Suprapubic skin (tissue), 4 donors: ENCODE measurements around the gene TMEM101. TPM values are rescaled to one million over a fixed set of nuclear protein-coding genes. Genes with fewer than 3 reads are reported as not detected.

Experiments
- DNase-seq, 2 donors: peaks; one replicate each; pipeline ENCODE4 v3.0.0-alpha.2; 2019; ENCODE audit warnings: low spot score in 2 of 2
- H3K27ac ChIP-seq: fragments of 200-600 bp; sonication (generic); one replicate; pipeline ENCODE4 v1.5.1; 2019
- H3K27me3 ChIP-seq: fragments of 200-600 bp; sonication (generic); one replicate; pipeline ENCODE4 v1.5.1; 2019
- H3K36me3 ChIP-seq: fragments of 200-600 bp; sonication (generic); one replicate; pipeline ENCODE4 v1.5.1; 2019
- H3K4me1 ChIP-seq: fragments of 200-600 bp; sonication (generic); one replicate; pipeline ENCODE4 v1.5.1; 2019
- H3K4me3 ChIP-seq: fragments of 200-600 bp; sonication (generic); one replicate; pipeline ENCODE4 v1.5.1; 2019; ENCODE audit warnings: mild to moderate bottlenecking
- H3K9me3 ChIP-seq: fragments of 200-600 bp; sonication (generic); one replicate; pipeline ENCODE4 v1.5.1; 2019
- EP300 ChIP-seq: sonication (generic); formaldehyde crosslinking; IDR thresholded peaks from one replicate; pipeline ENCODE4 v1.6.1; 2017; ENCODE audit warnings: antibody characterized with exemption
- POLR2A ChIP-seq, 2 donors: fragments of 450-650 bp; IDR thresholded peaks; one replicate each; pipeline ENCODE4 v1.6.1; 2017; ENCODE audit warnings: antibody characterized with exemption in 2 of 2, mild to moderate bottlenecking in 2 of 2, moderate library complexity in 2 of 2
- POLR2AphosphoS5 ChIP-seq, 3 donors: sonication (generic); formaldehyde crosslinking; IDR thresholded peaks; one replicate each; pipeline ENCODE4 v1.6.1; 2017; ENCODE audit warnings: antibody characterized with exemption in 3 of 3
- WGBS: methylation state at CpG from one replicate; pipeline ENCODE4 v1.1.5; 2018; 5-methylcytosine and 5-hydroxymethylcytosine counted together
- total RNA-seq, 4 donors: library from RNA; depleted of rRNA; stranded (reverse); fragments of >200 nt; gene quantifications; one replicate each; pipeline ENCODE4 v1.1.0, GENCODE V29; 2016
- TF ChIP-seq, protein P1 (sequence below), 2 donors: fragments of 200-600 bp in 1 of 2; fragments of 450-650 bp in 1 of 2; sonication (generic) in 1 of 2; IDR thresholded peaks; one replicate each; pipeline ENCODE4 v1.5.1; 2016 to 2019; ENCODE audit warnings: antibody characterized with exemption in 2 of 2, mild to moderate bottlenecking in 1 of 2, moderate library complexity in 1 of 2

TMEM101 gene
- total RNA-seq, 4 donors from 2014 or later, result 20.7 to 48.5 (median 43.6) TPM

DNA sequence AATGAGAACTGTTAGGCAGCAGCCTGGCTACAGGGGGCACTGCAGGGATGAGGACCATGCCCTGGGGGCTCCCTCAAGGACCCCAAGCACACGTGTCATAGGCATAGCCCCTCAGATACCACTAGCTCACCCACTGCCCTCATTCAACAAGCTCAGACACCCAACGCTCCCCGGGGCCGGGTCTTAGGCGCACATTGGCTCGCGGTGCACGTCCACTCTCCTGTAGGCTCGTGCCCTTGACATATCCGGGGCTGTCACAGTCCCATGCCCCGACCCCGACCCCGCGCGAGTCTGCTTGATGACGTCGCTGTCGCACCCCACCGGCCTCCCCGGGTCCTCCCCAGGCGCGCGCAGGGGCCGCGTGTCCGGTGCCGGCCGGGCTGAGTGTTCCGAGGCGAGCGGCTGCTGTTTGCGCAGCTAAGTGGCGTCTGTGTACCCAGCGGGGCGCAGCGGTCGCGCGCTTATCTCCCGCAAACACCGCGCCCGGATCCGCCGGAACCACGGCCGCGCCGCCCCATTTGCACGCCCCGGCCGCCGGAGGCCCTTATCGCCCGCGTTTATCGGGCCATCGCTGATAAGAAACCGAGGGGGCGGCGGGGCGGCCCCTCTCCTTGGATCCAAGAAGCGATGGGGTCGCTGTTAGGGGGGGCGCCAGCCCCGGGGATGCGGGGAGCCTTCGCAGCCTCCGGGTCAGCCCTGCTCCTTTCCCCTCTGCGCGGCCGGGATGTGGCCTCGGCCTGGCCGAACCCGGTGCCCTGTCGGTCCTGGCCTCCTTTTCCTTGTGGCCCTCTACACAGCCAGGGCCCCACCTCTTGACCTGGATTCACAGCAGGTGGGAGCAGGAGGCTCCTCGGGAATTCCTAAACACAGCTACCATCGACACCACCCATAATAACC is 31.0 kb downstream of the TMEM101 start:
- WGBS, result 7% methylated on average over 24 of the region's 78 CpGs
- Histone ChIP-seq H3K27ac (no peak overlapping the region), H3K4me3 (peak overlapping the region; percentile 45), H3K9me3 (no peaks in the 10 kb centered on the region), H3K36me3 (no peaks in the 10 kb centered on the region), H3K4me1 (peaks cover 10% of the 10 kb centered on the region), H3K27me3 (peaks cover 53% of the 10 kb centered on the region)
- no peak for TF ChIP-seq POLR2AphosphoS5 (IDR thresholded peaks at IDR 0.05)
- TF ChIP-seq, protein P1, sequence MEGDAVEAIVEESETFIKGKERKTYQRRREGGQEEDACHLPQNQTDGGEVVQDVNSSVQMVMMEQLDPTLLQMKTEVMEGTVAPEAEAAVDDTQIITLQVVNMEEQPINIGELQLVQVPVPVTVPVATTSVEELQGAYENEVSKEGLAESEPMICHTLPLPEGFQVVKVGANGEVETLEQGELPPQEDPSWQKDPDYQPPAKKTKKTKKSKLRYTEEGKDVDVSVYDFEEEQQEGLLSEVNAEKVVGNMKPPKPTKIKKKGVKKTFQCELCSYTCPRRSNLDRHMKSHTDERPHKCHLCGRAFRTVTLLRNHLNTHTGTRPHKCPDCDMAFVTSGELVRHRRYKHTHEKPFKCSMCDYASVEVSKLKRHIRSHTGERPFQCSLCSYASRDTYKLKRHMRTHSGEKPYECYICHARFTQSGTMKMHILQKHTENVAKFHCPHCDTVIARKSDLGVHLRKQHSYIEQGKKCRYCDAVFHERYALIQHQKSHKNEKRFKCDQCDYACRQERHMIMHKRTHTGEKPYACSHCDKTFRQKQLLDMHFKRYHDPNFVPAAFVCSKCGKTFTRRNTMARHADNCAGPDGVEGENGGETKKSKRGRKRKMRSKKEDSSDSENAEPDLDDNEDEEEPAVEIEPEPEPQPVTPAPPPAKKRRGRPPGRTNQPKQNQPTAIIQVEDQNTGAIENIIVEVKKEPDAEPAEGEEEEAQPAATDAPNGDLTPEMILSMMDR (IDR thresholded peaks at IDR 0.05), result no peak
- TF ChIP-seq EP300, result no peak
- no peak for TF ChIP-seq POLR2A (IDR thresholded peaks at IDR 0.05)
- DNase-seq, result no peak

DNA sequence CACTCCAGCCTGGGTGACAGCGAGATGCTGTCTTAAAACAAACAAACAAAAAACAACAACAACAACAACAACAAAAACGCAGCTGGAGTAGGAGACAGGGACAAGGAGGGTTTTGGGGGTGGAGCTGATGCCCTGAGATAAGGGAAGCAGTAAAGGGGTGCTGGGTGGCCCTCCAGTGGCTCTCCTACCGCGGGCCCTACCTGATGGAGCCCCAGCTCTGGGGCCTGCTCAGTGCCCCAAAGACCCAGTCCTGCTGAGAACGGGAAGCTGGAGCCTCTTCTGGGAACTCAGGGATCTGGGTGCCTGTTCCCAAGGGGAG is 31.6 kb downstream of the TMEM101 start:
- no peak for DNase-seq
- Histone ChIP-seq H3K4me1 (peaks cover 10% of the 10 kb centered on the region), H3K27me3 (peaks cover 53% of the 10 kb centered on the region), H3K27ac (no peak overlapping the region), H3K36me3 (no peaks in the 10 kb centered on the region), H3K4me3 (no peak overlapping the region), H3K9me3 (no peaks in the 10 kb centered on the region)
- 27% methylated on average over 5 of the region's 5 CpGs for WGBS
- TF ChIP-seq POLR2AphosphoS5 (IDR thresholded peaks at IDR 0.05) (no peak), EP300 (no peak), POLR2A (IDR thresholded peaks at IDR 0.05) (no peak)
- TF ChIP-seq, protein P1 (IDR thresholded peaks at IDR 0.05), result no peak

- H3K27me3 ChIP-seq, result peaks cover 50% of the 10 kb centered on the region
- no peak for DNase-seq
Measured at GRCh38 chr17:43982171-43982570, 32.6 kb downstream of the TMEM101 start.

GRCh38 chr17:43979671-43980070 is 35.1 kb downstream of the TMEM101 start:
- peaks cover 44% of the 10 kb centered on the region for H3K27me3 ChIP-seq

More at GRCh38 chr17:43982171-43982570, 32.6 kb downstream of the TMEM101 start:
- H3K36me3 ChIP-seq, result no peaks in the 10 kb centered on the region
- 83% methylated on average over 2 of the region's 2 CpGs for WGBS
- H3K27ac ChIP-seq, result no peak overlapping the region
- H3K9me3 ChIP-seq, result no peaks in the 10 kb centered on the region
- H3K4me1 ChIP-seq, result peaks cover 10% of the 10 kb centered on the region
- no peak overlapping the region for H3K4me3 ChIP-seq
- TF ChIP-seq POLR2A (IDR thresholded peaks at IDR 0.05), result no peak
- no peak for TF ChIP-seq EP300
- TF ChIP-seq, protein P1 (IDR thresholded peaks at IDR 0.05), result no peak

DNA sequence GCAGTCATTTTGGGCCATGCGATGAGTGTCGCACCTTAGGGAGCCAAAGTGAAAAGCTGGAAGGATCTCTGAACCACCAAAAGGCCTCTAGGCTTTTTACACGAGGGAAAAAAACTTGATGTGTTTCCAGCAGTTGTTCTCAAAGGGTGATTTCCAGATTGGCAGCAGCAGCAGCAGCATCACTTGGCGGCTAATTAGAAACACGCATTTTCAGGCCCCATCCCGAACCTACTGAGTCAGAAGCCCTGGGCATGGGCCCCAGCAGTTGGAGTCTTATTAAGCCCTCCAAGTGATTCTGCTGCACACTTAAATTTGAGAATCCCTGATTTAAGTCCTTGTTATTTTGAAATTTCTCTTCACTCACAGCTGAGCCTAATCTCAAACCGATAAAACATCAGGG is 35.8 kb downstream of the TMEM101 start:
- TF ChIP-seq EP300, result no peak
- TF ChIP-seq, protein P1 (IDR thresholded peaks at IDR 0.05), result no peak
- no peak for TF ChIP-seq POLR2AphosphoS5 (IDR thresholded peaks at IDR 0.05)
- TF ChIP-seq POLR2A (IDR thresholded peaks at IDR 0.05), result no peak
- no peak for DNase-seq
- Histone ChIP-seq H3K9me3 (no peaks in the 10 kb centered on the region), H3K36me3 (no peaks in the 10 kb centered on the region), H3K4me1 (peaks cover 8% of the 10 kb centered on the region), H3K27me3 (peaks cover 42% of the 10 kb centered on the region), H3K27ac (no peak overlapping the region), H3K4me3 (no peak overlapping the region)
- WGBS, result 47% methylated on average over 7 of the region's 7 CpGs

More at GRCh38 chr17:43979671-43980070, 35.1 kb downstream of the TMEM101 start:
- Histone ChIP-seq H3K9me3 (no peaks in the 10 kb centered on the region), H3K27ac (no peak overlapping the region), H3K36me3 (no peaks in the 10 kb centered on the region), H3K4me3 (no peak overlapping the region), H3K4me1 (peaks cover 10% of the 10 kb centered on the region)
- no peak for DNase-seq
- TF ChIP-seq EP300 (no peak), POLR2A (IDR thresholded peaks at IDR 0.05) (no peak)
- WGBS, result 85% methylated on average over 4 of the region's 4 CpGs
